ENCODE results near the gene FARP1. TPM values are rescaled to one million over a fixed set of nuclear protein-coding genes. Genes with fewer than 3 reads are reported as not detected.

Gene FARP1
- total and polyA plus RNA-seq, 2 of the 13 experiments (the other 11 are each of a cell fraction or from before 2014, with no cell fraction given) = 70.6 to 126 TPM

GRCh38 chr13:98445340-98446233 lies 302.7 kb downstream of the FARP1 start (continued):
- TF ChIP-seq CEBPZ (IDR thresholded peaks at IDR 0.05; ENCODE audit: low read length) = no peak
- no peak for TF ChIP-seq SOX6 (IDR thresholded peaks at IDR 0.05)
- peak; percentile 19; the same call in 1 of the 2 replicates for TF ChIP-seq SOX6 (CRISPR knock-in tag; IDR thresholded peaks at IDR 0.05)
- TF ChIP-seq MED1 (CRISPR knock-in tag; IDR thresholded peaks at IDR 0.05) = no peak
- peak; percentile 97 for TF ChIP-seq CTCF (CRISPR knock-in tag; IDR thresholded peaks at IDR 0.05)
- TF ChIP-seq JUNB (CRISPR knock-in tag; IDR thresholded peaks at IDR 0.05; ENCODE audit: borderline replicate concordance) = no peak
- TF ChIP-seq SIX1 (CRISPR knock-in tag; IDR thresholded peaks at IDR 0.05; ENCODE audit: borderline replicate concordance) = no peak
- no peak for TF ChIP-seq ZNF343 (CRISPR knock-in tag; IDR thresholded peaks at IDR 0.05)
- TF ChIP-seq ZNF260 (CRISPR knock-in tag; IDR thresholded peaks at IDR 0.05; ENCODE audit: borderline replicate concordance, low read depth) = no peak
- TF ChIP-seq SIN3B (IDR thresholded peaks at IDR 0.05; ENCODE audit: low read length) = no peak
- peak; percentile 52; the same call in 1 of the 2 replicates for TF ChIP-seq ZHX1 (CRISPR knock-in tag; IDR thresholded peaks at IDR 0.05; ENCODE audit: low read depth)
- TF ChIP-seq ZBTB2 (CRISPR knock-in tag; IDR thresholded peaks at IDR 0.05; ENCODE audit: low read depth) = no peak
- no peak for TF ChIP-seq PHF5A (CRISPR knock-in tag; IDR thresholded peaks at IDR 0.05; ENCODE audit: low read depth, unreplicated experiment)
- no peak for TF ChIP-seq CHCHD3 (CRISPR knock-in tag; IDR thresholded peaks at IDR 0.05)
- no peak for TF ChIP-seq ZNF790 (CRISPR knock-in tag; IDR thresholded peaks at IDR 0.05; ENCODE audit: borderline replicate concordance)
- no peak for TF ChIP-seq NPAS2 (CRISPR knock-in tag; IDR thresholded peaks at IDR 0.05; ENCODE audit: borderline replicate concordance)
- no peak for TF ChIP-seq ZGPAT (CRISPR knock-in tag; IDR thresholded peaks at IDR 0.05)

Data from HepG2 (cell line).